A673 (cell line): Measurements from ENCODE around the gene STEAP4.

Experiments
- EZH2 ChIP-seq: fragments of 200-600 bp; sonication (generic); IDR thresholded peaks from 2 replicates; pipeline ENCODE4 v1.6.1; 2017; ENCODE audit warnings: borderline replicate concordance, low read depth, mild to moderate bottlenecking, mixed read lengths, antibody characterized with exemption, low read length; ENCODE audit not compliant: poor library complexity, severe bottlenecking
- TF ChIP-seq, protein P1 (sequence below): fragments of 300-800, 200-600 bp; sonication (generic); conservative IDR thresholded peaks from 2 replicates; pipeline ENCODE4 v1.5.1; 2017; ENCODE audit warnings: low read depth, mild to moderate bottlenecking, antibody characterized with exemption, low read length, moderate library complexity, mixed read lengths

DNA sequence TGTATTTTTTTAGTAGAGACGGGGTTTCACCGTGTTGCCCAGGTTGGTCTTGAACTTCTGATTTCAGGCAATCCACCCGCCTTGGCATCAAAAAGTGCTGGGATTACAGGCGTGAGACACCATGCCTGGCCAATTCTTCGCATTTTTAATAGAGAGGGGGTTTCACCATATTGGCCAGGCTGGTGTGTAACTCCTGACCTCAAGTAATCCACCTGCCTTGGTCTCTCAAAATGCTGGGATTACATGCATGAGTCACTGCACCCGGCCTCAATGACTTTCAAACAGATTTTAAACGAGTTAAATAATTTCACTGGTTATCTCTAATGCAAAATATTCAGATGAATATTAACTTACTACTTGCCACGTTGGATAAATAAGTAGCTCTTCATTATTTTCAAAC is 37.6 kb upstream of the STEAP4 start:
- TF ChIP-seq EZH2, result no peak
- TF ChIP-seq, protein P1, sequence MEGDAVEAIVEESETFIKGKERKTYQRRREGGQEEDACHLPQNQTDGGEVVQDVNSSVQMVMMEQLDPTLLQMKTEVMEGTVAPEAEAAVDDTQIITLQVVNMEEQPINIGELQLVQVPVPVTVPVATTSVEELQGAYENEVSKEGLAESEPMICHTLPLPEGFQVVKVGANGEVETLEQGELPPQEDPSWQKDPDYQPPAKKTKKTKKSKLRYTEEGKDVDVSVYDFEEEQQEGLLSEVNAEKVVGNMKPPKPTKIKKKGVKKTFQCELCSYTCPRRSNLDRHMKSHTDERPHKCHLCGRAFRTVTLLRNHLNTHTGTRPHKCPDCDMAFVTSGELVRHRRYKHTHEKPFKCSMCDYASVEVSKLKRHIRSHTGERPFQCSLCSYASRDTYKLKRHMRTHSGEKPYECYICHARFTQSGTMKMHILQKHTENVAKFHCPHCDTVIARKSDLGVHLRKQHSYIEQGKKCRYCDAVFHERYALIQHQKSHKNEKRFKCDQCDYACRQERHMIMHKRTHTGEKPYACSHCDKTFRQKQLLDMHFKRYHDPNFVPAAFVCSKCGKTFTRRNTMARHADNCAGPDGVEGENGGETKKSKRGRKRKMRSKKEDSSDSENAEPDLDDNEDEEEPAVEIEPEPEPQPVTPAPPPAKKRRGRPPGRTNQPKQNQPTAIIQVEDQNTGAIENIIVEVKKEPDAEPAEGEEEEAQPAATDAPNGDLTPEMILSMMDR, result no peak
